ENCODE data around the gene RAB20.
"Not testable (repeated sequence)": the region's sequence is repeated elsewhere in the genome, so short reads cannot be mapped to it uniquely, and the experiment has no call there.

RAB20 gene

GRCh38 chr13:110554227-110554836, 7.2 kb downstream of the RAB20 start:
- DNase-seq, result no peak

GRCh38 chr13:110553417-110553816, 8.1 kb downstream of the RAB20 start:
- no peak for DNase-seq

- DNase-seq, result no peak
These were observed 8.8 kb downstream of the RAB20 start for GRCh38 chr13:110552767-110553166.

GRCh38 chr13:110551284-110551683, 10.2 kb downstream of the RAB20 start:
- no peak for DNase-seq

- no peak for DNase-seq
These were observed 11.7 kb downstream of the RAB20 start for GRCh38 chr13:110549795-110550160.

- DNase-seq, result no peak
These were observed 12.4 kb downstream of the RAB20 start for GRCh38 chr13:110548891-110549794.

GRCh38 chr13:110546926-110547325, 14.6 kb downstream of the RAB20 start:
- DNase-seq, result no peak

GRCh38 chr13:110546378-110546777, 15.1 kb downstream of the RAB20 start:
- DNase-seq, result no peak

GRCh38 chr13:110542169-110542796, 19.2 kb downstream of the RAB20 start:
- DNase-seq, result no peak

- DNase-seq, result no peak
These were observed 20.0 kb downstream of the RAB20 start for GRCh38 chr13:110541526-110541920.

- no peak for DNase-seq
These were observed 20.5 kb downstream of the RAB20 start for GRCh38 chr13:110540871-110541525.

- no peak for DNase-seq
These were observed 21.6 kb downstream of the RAB20 start for GRCh38 chr13:110539894-110540293.

GRCh38 chr13:110538632-110539031, 22.9 kb downstream of the RAB20 start:
- no peak for DNase-seq

GRCh38 chr13:110536006-110536693, 25.4 kb downstream of the RAB20 start:
- no peak for DNase-seq

- no peak for DNase-seq
These were observed 26.0 kb downstream of the RAB20 start for GRCh38 chr13:110535526-110535925.

- DNase-seq, result no peak
These were observed 27.5 kb downstream of the RAB20 start for GRCh38 chr13:110533771-110534670.

GRCh38 chr13:110532258-110532657, 29.3 kb downstream of the RAB20 start:
- not testable (repeated sequence) for DNase-seq

GRCh38 chr13:110531671-110532083, 29.8 kb downstream of the RAB20 start:
- no peak for DNase-seq

- DNase-seq, result no peak
These were observed 30.4 kb downstream of the RAB20 start for GRCh38 chr13:110531100-110531499.

- no peak for DNase-seq
These were observed 31.8 kb downstream of the RAB20 start for GRCh38 chr13:110529522-110530311.

GRCh38 chr13:110528911-110529310, 32.6 kb downstream of the RAB20 start:
- DNase-seq, result no peak

Data from NCI-H1436 treated with DMSO at 0.1 percent for 48 hours (cell line).